Caki2 (cell line): Measurements from ENCODE around the gene MYRIP. TPM values are rescaled to one million over a fixed set of nuclear protein-coding genes. Genes with fewer than 3 reads are reported as not detected.
"Not testable (repeated sequence)": the region's sequence is repeated elsewhere in the genome, so short reads cannot be mapped to it uniquely, and the experiment has no call there.

Source experiments
- DNase-seq: peaks from one replicate; pipeline ENCODE4 v3.0.0-alpha.2; 2015; ENCODE audit warnings: low read depth
- in situ Hi-C: cut with HindIII; loops from 2 replicates; pipeline ENCODE4 v1.10.0; 2016; ENCODE audit warnings: low sequenced_read_pairs, low pct_unique_long_range_greater_than_20kb, mixed read lengths
- total RNA-seq: library from RNA; depleted of rRNA; stranded (reverse); fragments of >200 nt; shearing (Covaris generic); gene quantifications from 2 replicates; pipeline ENCODE4 v1.2.3, GENCODE V29; 2014; ENCODE audit warnings: low replicate concordance

Gene MYRIP
- total RNA-seq, 1 experiment from 2014 or later = 0.07 TPM

- DNase-seq = peak; percentile 79
- in situ Hi-C loops = no loop called here
These were observed 311.4 kb downstream of the MYRIP start for GRCh38 chr3:40120806-40121205.

DNA sequence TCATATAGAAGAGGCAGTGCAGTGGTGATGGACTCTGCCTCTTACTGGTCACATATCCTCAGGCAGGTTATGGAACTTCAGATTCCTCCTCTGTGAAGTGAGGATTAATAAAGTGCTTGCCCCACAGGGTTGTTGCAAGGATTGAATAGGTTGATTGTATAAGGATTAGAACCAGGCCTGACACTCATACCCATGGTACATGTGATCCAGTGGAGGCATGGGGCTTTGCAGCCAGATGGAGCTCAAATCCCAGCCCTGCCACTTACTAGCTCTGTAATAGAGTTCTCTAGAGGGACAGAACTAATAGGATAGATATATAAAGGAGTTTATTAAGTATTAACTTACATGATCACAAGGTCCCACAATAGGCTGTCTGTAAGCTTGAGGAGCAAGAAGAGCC is 315.5 kb downstream of the MYRIP start:
- in situ Hi-C loops = no loop called here
- DNase-seq = no peak

GRCh38 chr3:40128166-40128565 is 318.8 kb downstream of the MYRIP start:
- DNase-seq = no peak

DNA sequence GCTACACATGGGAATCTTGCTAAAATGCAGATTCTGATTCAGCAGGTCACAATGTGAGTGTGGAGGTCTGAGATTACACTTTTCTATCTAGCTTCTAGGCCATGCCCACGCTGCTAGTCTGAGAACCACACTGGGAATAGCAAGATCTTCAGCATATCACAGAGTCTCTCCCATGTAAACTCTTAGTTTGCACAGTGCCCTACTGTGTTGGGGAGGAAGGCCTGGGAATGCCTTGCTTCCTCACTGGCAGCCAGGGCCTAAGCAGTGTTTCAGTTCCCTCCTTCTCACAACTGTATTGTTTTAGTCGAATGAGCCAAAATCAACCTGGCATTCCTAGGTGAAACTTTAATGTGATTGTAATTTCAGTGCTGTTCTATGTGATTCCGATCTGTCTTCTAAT is 320.1 kb downstream of the MYRIP start:
- no peak for DNase-seq
- in situ Hi-C loops = no loop called here

More at GRCh38 chr3:40128166-40128565, 318.8 kb downstream of the MYRIP start:
- in situ Hi-C loops = no loop called here

- in situ Hi-C loops = no loop called here
- DNase-seq = no peak
These were observed 320.6 kb downstream of the MYRIP start for GRCh38 chr3:40129981-40130380.

DNA sequence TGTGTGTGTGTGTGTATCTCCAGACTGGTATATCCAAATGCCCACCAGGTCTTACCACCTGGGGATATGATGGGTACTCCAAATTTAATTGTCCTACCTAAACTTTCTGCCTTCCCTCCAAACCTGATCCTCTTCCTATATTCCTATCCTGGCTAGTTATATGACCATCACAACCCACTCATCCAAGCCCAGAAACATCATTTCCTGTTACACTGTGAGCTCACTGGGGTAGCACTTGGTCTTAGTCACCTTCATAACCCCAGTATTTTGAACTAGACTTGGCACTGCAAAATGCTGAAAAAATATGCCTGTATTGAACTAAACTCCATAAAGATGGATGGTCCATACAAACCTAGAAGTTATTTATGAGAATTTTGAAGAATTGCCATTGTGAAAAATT is 321.3 kb downstream of the MYRIP start:
- no peak for DNase-seq
- in situ Hi-C loops = no loop called here

DNA sequence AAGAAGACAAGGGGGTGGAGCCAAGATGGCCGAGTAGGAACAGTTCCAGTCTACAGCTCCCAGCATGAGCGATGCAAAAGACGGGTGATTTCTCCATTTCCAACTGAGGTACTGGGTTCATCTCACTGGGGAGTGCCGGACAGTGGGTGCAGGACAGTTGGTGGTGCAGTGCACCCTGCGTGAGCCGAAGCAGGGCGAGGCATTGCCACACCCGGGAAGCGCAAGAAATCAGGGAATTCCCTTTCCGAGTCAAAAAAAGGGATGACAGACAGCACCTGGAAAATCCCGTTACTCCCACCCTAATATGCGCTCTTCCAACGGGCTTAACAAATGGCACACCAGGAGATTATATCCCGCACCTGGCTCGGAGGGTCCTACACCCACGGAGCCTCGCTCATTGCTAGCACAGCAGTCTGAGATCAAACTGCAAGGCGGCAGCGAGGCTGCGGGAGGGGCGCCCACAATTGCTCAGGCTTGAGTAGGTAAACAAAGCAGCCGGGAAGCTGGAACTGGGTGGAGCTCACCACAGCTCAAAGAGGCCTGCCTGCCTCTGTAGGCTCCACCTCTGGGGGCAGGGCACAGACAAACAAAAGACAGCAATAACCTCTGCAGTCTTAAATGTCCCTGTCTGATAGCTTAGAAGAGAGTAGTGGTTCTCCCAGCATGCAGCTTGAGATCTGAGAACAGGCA is 324.6 kb downstream of the MYRIP start:
- in situ Hi-C loops, DNase-seq: not testable (repeated sequence)

DNA sequence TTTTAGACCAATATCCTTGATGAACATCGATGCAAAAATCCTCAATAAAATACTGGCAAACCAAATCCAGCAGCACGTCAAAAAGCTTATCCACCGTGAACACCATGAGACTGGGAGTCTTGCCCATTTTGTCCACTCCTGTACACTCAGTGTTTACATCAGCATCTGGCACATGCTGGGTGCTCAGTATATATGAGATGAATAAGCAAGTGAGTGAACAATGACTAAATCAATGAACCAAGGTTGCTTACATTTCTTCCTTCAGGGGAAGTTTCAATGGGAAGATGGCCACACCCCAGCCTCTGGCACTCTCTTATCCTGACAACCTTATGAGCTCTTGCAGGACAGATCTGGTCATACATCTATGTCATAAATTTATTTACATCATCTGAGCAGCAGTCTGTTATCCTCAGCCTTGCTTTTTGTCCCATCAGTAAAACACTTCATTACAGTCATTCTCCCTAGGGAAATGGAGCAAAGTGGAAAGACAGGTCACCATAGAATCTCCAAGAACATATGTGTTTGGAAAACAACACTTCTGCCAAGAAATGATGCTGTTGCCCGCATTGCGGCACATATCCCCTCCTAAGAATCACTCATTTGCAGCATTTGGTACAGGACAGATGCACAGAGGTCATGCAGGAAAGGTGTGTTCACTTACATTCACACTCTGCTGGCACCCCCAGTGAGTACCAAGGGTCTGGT is 328.3 kb downstream of the MYRIP start:
- DNase-seq = peak; percentile 14
- in situ Hi-C loops = no loop called here

DNA sequence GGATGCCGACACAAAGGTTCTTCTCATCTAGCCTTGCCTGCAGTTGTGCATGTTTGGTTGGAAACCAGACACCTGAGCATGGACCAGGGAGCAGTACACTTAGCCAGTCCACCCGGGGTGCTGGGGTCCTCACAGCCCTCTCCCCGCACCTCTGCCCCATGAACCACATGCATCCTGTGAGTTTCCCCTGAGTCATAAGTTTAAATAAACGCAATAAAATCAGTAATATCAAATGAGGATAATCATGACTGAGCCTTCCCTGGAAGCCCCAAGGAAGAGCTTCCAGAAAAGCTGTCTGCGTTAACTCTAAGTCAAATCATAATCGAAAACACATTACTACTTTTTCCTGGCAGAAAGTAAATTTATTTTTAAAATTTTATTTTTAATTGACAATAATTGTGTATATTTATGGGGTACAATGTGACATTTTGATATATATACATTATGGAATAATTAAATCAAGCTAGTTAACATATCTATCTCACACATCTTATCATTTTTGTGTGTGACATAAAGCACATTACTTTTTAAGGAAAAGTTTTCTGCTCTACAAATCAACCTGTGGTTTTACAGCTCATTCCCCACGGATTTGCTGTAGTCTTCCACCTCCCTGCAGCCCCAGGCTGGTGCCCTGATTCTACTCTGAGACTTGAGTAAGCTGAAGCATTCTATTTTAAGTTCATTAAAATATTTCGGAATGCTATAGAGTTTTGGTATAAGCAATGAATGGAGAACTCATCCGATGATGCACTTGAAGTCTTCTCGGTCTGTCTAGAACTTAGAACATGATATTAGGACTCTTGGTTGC is 334.1 kb downstream of the MYRIP start:
- no peak for DNase-seq
- in situ Hi-C loops = no loop called here

- in situ Hi-C loops = no loop called here
- DNase-seq = no peak
These were observed 339.4 kb downstream of the MYRIP start for GRCh38 chr3:40148827-40149226.

DNA sequence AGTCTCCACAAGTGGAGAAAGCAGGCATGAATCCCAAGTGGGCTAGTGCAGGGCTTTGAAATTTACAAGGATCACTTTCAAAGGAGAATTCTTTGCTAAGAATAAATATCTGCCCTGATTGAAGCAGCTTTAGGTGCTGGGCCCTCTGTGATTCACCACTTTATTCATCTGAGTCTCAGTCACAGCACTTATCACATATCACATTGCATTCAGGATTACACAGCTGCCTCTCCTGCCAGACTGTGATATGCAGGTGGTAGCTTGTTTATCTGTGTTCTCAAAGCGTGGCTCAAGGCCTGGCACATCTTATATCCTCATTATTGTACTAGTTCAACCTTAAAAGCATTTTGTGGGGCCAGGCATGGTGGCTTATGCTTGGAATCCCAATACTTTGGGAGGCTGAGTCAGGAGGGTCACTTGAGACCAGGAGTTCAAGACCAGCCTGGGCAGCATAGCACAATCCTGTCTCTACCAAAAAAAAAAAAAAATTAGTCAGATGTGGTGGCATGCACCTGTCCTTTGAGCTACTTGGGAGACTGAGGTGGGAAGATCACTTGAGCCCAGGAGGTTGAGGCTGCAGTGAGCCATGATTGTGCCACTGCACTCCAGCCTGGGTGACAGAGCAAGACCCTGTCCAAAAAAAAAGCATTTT is 343.2 kb downstream of the MYRIP start:
- DNase-seq = no peak
- in situ Hi-C loops = no loop called here

DNA sequence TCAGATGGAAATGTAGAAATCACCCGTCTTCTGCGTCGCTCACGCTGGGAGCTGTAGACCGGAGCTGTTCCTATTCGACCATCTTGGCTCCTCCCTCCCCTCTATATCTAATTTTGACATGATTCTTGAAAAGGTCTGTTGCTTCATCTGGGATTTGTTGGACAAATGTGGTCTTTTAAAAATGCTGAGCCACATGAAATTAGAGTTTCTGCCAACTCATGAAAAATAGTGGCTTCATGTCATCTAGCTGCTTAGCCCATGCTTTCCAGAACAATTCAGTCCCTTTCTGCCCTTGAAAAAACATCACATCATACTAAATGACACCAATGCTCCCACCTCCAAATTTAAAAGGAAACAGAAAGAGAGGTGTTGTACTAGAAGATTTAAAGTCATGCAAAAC is 351.5 kb downstream of the MYRIP start:
- DNase-seq = no peak
- in situ Hi-C loops = no loop called here

- in situ Hi-C loops = no loop called here
- DNase-seq = no peak
These were observed 353.2 kb downstream of the MYRIP start for GRCh38 chr3:40162616-40163015.

GRCh38 chr3:40166997-40167396 is 357.6 kb downstream of the MYRIP start:
- no peak for DNase-seq
- in situ Hi-C loops = no loop called here

GRCh38 chr3:40167958-40168357 is 358.5 kb downstream of the MYRIP start:
- no peak for DNase-seq
- in situ Hi-C loops = no loop called here

- DNase-seq = no peak
- in situ Hi-C loops = no loop called here
These were observed 360.6 kb downstream of the MYRIP start for GRCh38 chr3:40169983-40170382.

GRCh38 chr3:40170395-40170794 is 361.0 kb downstream of the MYRIP start:
- in situ Hi-C loops = no loop called here

GRCh38 chr3:40172560-40172959 is 363.2 kb downstream of the MYRIP start:
- DNase-seq = no peak
- in situ Hi-C loops = no loop called here

More at GRCh38 chr3:40170395-40170794, 361.0 kb downstream of the MYRIP start:
- DNase-seq = no peak
